ENCODE measurements around the gene MSL1.

MSL1 gene, protein sequence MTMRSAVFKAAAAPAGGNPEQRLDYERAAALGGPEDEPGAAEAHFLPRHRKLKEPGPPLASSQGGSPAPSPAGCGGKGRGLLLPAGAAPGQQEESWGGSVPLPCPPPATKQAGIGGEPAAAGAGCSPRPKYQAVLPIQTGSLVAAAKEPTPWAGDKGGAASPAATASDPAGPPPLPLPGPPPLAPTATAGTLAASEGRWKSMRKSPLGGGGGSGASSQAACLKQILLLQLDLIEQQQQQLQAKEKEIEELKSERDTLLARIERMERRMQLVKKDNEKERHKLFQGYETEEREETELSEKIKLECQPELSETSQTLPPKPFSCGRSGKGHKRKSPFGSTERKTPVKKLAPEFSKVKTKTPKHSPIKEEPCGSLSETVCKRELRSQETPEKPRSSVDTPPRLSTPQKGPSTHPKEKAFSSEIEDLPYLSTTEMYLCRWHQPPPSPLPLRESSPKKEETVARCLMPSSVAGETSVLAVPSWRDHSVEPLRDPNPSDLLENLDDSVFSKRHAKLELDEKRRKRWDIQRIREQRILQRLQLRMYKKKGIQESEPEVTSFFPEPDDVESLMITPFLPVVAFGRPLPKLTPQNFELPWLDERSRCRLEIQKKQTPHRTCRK

DNA sequence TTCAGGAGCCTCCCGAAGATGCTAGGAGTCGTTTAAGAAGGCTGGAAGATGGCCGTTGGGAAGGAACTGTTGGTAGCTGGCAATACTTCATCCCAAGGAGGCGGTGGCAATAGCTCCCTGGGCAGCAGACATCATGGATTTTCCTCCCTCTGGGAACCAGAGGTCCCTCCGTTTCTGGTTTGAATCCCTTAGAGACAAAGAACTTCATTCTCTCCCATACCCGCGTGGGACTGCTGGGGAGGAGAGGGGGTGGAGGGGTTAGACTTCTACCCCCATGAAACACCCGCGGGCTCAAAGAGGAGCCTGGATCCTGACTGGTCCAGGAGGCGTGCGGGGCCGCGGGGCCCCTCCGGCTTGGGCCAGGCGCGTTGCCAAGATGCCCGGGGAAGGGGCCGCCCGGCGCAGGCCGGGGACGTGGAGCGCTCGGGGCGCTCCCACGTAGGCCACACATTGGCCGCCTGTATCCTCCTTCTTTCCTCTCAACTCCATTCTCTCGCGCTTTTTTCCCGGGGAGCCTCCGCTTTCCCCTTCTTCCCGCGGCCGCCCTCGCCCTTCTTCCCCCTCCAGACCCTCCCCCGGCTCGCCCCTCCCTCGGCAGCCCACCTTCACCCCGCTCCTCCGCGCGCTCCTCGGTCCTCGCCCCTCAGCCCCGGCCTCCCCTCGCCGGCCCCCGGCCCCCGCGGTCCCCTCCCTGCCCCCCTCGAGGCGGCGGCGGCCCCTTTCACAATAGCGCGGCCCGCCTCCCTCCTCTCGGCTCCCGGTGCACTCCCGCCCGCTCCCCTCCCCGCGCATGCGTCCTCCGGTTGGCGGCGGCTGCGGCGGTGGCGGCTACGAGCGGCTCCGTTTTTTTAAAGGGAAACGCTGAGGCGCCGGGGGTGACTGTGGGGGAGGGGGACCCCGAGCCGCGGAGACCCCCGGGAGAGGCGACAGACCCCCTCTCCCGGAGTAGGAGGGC lies at the start of gene MSL1:
TSS of gene MSL1 (plus strand) at position 791 of the 955 bp plus-strand sequence. CDS start 642 bp downstream, outside the sequence.
- DNase-seq (ENCODE audit: low read depth) = peak; percentile 83

DNA sequence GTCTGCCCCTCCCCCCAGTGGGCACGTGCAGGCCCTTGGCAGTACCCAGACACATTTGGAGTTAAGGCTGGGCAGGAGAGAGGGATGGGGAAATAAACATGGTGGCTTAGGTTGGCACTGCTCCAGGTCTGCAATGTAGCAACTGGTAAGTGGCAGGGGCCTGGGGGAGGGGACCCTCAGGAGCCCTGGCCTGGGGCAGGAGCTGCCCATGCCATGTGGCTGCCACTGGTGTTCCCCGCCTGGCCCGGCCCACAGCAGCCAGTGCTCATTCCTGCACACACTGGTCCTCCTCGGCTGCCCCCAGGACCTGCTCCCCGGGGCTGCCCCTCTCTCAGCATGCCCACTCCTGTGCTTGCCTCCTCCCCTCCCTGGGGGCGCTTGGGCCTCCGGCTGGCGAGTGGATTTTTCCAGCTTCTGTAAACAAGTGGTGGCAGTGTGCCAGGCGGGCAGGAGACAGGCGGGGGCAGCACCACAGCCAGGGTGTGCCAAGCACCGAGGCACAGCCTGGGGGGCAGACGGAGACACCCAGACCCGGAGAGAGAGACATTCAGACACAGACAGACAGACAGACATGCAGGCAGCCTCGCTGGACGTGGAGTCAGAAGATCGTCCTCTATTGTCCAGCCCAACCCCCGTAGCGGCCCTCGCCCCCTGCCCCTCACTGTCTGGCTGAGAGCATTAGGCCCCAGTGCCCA lies 49.6 kb upstream of the MSL1 start:
- no peak for DNase-seq (ENCODE audit: low read depth)

DNA sequence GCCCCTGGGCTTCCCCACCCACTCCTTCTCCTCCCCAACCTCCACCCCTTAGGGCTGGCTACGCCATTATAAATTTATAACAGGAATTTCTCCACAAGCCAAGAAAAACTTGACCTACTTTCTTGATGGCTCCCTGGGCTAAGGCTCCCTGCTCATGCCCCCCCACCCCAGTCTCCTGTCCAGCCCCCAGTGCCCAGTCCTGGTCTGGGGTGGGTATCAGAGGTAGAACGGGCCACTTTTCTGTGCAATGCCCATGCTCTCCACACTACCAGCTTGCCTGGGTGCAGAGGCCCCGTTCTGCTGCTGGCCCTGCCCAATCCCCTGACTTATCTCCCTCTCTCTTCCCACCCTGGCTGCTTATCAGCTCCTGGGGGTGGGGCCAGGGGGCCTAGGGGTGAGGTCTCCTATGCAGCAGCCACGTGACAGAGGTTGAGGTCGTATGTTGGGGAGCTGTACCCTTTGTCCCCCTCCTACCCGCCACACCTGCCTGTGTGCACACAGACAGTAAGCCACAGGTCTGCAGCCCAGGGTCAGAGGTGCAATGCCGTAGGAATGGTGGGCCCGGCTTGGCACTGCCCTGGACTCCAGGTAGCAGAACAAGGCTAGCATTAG lies 48.9 kb upstream of the MSL1 start:
- no peak for DNase-seq (ENCODE audit: low read depth)

DNA sequence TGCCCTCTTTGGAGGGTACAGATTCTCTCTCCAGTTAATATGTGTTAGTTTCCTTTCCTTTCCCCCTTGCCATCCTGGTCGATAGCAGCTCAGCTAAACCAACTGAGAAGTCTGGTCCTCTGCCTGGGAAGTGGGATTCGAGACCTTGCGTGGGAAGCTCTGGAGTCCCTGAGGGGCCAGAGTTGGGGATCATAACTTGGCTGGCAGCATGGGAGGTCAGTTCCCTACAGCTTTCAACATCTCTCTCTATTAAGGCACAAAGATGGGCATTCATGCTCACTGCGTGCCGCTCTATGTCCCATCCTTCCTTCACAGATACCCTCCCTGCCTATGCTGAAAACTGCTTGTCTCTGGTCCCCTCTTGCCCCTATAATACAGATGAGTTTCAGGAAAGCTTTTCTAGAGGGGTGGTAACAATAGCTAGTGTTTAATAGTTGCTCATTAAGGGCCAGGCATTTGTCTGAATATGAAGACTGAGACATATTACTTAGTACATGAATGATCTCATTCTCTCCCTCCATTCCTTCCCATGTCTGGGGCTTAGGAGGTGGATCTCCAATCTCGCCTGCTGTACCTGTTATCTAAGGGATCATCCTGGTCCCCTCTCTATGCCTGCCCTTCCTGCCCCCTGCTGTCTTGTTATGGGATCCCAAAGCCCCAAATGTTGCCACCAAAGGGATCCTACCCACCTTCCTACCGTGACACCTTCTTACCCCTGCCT lies 48.2 kb upstream of the MSL1 start:
- DNase-seq (ENCODE audit: low read depth) = no peak

DNA sequence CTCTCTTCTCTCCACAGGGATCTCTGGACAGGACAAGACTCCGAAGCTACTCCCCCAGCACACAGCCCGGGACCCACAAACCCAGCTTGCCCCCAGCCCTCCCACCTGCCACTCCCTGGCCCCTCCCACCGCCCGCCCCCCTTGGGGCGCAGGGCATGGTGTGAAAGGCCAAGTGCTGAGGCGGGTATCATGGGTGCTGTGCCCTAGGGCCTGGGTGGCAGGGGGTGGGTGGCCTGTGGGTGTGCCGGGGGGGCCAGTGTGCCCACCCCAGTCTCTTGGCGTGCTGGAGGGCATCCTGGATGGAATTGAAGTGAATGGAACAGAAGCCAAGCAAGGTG lies 47.6 kb upstream of the MSL1 start:
- DNase-seq (ENCODE audit: low read depth) = no peak

DNA sequence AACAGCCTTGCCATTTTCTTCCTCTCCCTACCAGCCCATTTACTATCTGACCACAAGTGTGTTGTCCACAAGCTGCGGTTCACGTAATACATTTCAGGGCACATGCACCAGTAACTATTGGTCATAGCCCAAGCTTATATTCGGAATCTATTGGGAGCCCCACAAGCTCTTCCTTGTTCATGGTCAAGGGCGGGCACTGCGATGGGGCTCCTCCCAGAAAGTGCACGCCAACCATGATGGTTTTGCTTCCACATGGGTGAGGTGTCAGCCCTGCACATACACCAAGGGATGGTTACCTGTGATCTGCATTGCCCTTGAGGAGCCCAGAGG lies 46.9 kb upstream of the MSL1 start:
- DNase-seq (ENCODE audit: low read depth) = no peak

DNA sequence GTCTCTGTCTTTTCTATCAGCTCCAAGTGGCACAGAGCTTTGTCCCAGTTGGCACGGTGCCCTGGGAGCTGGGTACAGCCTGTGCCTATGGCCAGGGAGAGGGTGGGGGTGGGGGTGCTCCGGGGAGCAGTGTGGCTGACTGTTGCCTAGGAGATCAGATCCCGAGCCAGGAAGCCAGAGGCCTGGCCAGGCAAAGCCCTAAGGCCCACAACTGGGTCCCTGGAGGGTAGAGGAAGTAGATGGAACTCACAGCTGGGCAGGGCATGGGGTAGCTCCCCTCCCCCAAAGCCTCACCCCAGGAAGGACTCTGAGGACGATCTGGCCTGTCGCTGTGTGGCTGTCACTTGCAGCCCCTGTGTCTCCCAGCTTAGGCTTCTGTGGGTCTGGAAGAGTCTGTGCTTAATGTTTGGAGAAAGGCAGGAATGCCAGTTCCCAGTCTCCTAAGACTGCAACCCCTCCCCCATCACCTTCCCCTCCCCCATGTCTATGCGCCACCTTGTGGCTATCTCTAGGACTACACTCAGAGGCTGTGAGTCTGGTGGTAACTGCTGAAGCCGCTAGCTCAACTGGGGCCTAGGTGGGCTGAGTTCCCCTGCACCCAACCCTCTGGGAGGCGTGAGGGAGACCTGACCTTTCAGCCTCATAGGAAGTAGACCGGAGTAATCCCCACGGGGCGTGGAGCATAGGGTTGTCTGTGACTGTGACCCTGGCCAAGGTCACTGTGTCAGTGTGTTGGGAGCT lies 46.4 kb upstream of the MSL1 start:
- peak; percentile 70 for DNase-seq (ENCODE audit: low read depth)

DNA sequence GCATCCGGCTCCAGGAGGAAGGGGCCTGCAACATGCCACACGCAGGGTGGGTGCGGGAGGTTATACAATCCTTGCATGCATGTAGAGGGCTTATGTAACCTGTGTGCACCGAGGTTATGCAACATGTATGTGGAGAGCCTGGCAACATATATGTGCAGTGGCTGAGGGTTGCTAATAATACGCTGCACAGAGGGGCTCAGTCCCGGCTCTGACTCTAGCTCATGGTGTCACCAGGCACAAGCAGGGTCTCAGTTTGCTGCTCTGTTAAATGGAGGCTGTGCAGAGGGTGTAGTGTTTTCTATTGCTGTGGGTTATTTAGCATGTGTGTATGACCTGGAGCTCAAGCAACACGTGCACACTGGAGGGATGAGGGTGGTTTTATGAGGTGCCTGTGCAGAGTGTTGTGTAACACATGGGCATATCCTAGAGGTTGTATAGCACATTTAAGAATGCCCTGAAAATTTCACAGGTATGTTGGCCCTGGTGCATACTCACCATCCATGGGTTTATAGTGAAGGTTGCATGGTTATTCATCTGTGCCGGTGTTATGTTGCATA lies 45.8 kb upstream of the MSL1 start:
- no peak for DNase-seq (ENCODE audit: low read depth)

DNA sequence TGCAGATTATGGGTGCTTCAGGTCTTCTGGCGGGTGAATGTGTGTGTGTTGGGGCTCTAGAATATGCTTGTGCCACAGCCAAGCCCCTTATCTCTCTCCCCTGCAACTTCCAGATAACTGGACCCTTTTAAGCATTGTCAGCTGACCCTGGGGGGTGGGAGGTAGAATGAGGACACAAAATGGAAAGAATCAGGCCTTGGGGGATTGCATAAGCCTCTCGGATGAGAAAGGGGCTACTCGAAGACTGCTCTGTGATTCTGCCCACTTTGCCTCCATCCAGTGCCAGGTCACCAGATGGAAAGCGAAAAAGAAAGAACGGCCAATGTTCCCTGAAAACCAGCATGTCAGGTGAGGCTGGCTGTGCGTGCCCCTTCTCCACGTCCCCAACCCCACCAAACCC lies 45.2 kb upstream of the MSL1 start:
- no peak for DNase-seq (ENCODE audit: low read depth)

DNA sequence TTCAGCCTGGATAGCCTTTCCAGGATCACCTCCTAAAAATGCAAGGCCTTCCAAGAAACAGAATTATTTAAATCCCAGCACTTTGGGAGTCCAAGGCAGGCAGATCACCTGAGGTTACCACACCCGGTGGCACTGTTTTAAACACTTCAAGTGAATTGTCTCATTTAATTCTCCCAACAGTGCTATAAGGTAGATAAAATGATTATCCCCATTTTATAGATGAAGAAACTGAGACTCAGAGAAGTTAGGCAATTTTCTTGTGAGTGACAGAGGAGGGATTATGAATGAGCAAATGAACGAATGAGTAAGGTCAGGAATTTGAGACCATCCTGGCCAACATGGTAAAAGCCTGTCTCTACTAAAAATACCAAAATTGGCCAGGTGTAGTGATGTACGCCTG lies 42.2 kb upstream of the MSL1 start:
- no peak for DNase-seq (ENCODE audit: low read depth)

DNA sequence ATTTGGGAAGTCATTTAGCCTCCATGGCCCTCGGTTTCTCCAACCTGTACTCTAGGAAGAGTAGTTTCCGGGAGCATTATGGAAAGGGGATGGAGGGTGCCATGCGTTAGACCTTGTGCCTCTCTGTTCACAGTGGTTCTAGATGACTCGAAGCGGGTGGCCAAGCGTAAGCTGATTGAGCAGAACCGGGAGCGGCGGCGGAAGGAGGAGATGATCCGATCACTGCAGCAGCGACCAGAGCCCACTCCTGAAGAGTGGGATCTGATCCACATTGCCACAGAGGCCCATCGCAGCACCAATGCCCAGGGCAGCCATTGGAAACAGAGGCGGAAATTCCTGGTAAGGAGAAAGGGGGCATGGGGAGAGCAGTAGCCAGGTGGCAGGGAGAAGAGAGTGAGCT lies 37.3 kb upstream of the MSL1 start:
- DNase-seq (ENCODE audit: low read depth) = no peak

DNA sequence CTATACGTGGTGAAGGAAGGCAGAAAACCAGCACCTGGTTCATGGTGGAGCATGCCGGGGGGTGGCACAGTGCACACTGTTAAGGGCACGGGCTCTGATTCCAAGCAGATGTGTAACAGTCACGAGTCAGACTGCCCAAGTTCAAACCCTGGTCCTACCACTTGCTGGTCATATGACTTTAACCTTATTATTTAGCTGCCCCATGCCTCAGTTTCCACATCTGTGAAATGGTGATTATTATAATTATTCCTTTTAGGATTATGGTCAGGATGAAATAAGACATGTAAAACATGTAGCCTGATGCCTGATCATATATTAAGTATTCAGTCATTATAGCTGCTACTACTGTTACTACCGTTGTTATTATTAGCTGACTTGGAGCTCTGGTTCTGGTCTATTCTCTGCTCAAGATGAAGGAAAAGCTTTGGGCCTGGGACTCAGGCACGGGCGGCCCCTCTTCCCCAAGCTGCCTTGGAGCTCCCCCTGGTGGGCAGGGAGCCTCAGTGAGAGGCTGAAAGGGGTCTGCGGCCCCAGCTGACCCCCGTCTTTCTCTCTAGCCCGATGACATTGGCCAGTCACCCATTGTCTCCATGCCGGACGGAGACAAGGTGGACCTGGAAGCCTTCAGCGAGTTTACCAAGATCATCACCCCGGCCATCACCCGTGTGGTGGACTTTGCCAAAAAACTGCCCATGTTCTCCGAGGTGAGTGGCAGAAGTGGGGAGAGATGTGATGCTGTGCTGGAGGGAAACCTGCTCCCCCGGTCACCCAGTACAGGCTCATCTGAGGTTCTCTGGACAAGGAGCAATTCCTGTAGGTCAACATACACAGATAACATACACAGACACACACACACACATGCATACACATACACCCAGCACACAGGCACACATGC lies 35.4 kb upstream of the MSL1 start:
- DNase-seq (ENCODE audit: low read depth) = peak; percentile 64

DNA sequence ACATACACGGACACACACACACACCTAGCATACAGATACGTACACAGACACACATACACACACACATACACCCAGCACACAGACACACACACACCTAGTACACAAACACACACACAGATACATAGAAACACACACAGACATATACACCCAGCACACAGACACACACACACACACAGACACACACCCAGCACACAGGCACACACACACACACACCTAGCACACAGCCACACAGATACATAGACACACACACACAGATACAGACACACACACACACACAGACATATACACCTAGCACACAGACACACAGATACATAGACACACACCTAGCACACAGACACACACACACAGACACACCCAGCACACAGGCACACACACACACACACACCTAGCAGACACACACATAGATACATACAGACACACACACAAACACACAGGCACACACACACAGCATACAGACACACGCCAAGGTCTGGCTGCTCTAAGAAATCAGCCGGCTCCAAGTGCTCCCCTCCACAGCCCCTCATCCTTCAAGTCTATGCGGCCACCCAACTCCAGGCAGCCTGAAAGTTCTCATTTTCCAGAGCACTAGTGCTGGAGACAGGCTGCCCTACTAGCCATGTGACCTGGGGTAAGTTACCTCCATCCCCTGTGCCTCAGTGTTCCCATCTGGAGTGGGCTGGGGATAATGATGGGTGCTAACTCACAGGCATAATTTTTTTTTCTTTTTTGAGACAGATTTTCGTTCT lies 34.5 kb upstream of the MSL1 start:
- DNase-seq (ENCODE audit: low read depth) = no peak

DNA sequence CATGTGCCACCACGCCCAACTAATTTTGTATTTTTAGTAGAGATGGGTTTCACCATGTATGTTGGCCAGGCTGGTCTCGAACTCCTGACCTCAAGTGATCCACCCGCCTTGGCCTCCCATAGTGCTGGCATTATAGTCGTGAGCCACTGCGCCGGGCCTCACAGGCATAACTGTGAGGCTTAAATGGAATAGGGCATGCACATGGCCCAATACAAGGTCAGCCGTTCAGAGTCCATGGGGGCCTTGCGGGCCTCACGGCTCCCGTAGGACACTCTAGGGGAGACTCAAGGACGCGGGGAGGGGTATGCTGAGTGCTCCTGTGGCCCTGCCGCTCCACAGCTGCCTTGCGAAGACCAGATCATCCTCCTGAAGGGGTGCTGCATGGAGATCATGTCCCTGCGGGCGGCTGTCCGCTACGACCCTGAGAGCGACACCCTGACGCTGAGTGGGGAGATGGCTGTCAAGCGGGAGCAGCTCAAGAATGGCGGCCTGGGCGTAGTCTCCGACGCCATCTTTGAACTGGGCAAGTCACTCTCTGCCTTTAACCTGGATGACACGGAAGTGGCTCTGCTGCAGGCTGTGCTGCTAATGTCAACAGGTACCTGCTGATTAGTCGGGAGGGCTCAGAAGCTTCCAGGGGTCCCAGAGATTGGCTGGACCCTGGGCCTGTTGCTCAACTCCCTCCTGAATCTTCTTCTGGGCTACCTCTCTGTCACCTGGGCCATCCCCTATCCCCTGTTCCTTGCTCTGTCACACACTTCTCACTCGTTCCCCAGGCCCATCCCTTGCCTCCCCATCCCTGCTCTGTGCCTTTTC lies 33.7 kb upstream of the MSL1 start:
- DNase-seq (ENCODE audit: low read depth) = no peak

DNA sequence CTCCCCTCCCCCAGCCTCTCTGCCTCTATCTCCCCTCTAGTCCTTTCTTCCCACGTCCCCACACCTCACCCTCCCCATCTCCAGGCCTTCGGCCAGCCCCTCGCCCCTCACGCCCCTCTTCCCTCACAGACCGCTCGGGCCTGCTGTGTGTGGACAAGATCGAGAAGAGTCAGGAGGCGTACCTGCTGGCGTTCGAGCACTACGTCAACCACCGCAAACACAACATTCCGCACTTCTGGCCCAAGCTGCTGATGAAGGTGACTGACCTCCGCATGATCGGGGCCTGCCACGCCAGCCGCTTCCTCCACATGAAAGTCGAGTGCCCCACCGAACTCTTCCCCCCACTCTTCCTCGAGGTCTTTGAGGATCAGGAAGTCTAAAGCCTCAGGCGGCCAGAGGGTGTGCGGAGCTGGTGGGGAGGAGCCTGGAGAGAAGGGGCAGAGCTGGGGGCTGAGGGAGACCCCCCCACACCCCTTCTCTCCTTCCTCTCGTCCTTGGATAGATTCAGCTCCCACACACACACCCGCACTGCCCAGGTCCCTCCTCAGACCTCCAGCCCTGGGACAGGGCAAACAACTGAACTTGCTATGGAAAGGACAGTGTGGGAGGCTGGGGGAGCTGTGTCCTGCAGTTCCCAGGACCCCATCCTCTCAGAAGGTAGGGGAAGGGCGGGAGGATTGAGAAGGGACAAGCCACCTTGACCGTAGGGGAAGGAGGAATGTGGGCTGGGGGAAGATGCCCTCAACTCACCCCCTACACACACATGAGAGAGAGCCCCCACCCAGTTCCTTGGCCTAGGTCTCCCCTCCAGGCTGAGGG lies 32.5 kb upstream of the MSL1 start:
- no peak for DNase-seq (ENCODE audit: low read depth)

Data from ELR (cell line).